Activated T-cell treated with anti-CD3 and anti-CD28 coated beads, Interleukin-2, amount 50 U/mL, for 4 hours (primary cell): ENCODE measurements around the gene OR1E1. TPM values are rescaled to one million over a fixed set of nuclear protein-coding genes. Genes with fewer than 3 reads are reported as not detected.
"Not testable (repeated sequence)": the region's sequence is repeated elsewhere in the genome, so short reads cannot be mapped to it uniquely, and the experiment has no call there.

Experiments used
- ATAC-seq, 2 donors: fragments of 200-7000 bp; cut with Tn5 transposase; one replicate each; pipeline ENCODE4 v1.10.0; 2021
- DNase-seq: peaks from one replicate; pipeline ENCODE4 v3.0.0-alpha.2; 2020
- H3K27me3 Mint-ChIP-seq: one replicate; pipeline ENCODE4 v1.8.0; 2021; ENCODE audit warnings: low read depth, mixed read lengths
- H3K36me3 Mint-ChIP-seq: one replicate; pipeline ENCODE4 v1.8.0; 2022; ENCODE audit warnings: mixed read lengths; ENCODE audit not compliant: insufficient read depth
- H3K4me1 Mint-ChIP-seq: one replicate; pipeline ENCODE4 v1.8.0; 2021; ENCODE audit warnings: low read depth, mixed read lengths
- H3K4me3 Mint-ChIP-seq: one replicate; pipeline ENCODE4 v1.8.0; 2021; ENCODE audit warnings: mild to moderate bottlenecking, moderate library complexity, mixed read lengths
- H3K9me3 Mint-ChIP-seq: one replicate; pipeline ENCODE4 v1.8.0; 2021; ENCODE audit warnings: mixed read lengths
- total RNA-seq, 3 donors: library from RNA; stranded (reverse); gene quantifications; one replicate each; pipeline ENCODE4 v1.2.1, GENCODE V29; 2021

OR1E1 gene, protein sequence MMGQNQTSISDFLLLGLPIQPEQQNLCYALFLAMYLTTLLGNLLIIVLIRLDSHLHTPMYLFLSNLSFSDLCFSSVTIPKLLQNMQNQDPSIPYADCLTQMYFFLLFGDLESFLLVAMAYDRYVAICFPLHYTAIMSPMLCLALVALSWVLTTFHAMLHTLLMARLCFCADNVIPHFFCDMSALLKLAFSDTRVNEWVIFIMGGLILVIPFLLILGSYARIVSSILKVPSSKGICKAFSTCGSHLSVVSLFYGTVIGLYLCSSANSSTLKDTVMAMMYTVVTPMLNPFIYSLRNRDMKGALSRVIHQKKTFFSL
- not detected for total RNA-seq

DNA sequence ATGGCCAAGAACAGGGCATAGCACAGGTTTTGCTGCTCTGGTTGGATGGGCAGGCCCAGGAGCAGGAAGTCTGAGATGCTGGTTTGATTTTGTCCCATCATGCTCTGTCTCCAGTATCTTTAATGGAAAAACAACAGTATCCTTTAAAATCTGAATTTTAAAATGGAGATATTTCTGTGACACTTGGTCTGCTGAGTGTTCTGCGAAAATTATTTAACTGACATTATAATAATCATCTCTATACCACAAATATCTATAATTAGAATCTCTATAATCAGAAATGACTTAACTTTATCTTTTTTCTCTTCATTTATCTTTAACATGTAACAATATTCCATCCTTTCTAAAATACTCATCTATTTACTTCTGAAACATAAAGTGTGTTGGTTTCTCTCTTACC is at the start of gene OR1E1:
Gene OR1E1, minus strand, starts transcription at position 101 of the 400 bp plus-strand sequence. Its CDS starts 0 bp downstream, at position 101.
- ATAC-seq (no peak), DNase-seq (no peak)
- Mint-ChIP-seq H3K27me3 (peaks cover 18% of the 10 kb centered on the region), H3K4me1 (no peaks in the 10 kb centered on the region), H3K36me3 (no peaks in the 10 kb centered on the region), H3K4me3 (no peak within 1 kb of the TSS), H3K9me3 (no peaks in the 10 kb centered on the region)

DNA sequence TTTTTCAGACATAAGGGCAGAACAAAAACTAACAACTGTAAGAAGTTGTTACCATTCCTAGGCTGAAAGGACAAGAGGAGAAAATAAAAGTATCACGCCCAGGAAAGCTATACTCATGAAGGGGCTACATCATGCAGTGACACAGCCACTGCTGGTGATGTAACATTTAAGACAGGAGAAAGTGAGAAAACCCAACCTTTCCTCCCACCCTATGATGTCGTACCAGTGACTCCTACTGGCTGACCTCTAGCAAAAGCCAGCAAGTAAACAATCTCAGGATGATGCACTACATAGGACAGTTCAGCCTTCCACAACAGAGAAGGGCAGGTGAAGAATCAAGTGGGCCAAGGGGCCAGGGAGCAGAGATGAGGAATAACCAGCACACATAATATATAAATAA is 49.4 kb upstream of the OR1E1 start:
- no peaks in the 10 kb centered on the region for H3K4me1 Mint-ChIP-seq
- no peaks in the 10 kb centered on the region for H3K36me3 Mint-ChIP-seq
- no peak overlapping the region for H3K4me3 Mint-ChIP-seq
- peaks cover 23% of the 10 kb centered on the region for H3K27me3 Mint-ChIP-seq
- H3K9me3 Mint-ChIP-seq, result no peaks in the 10 kb centered on the region
- DNase-seq (no peak), ATAC-seq (no peak)

DNA sequence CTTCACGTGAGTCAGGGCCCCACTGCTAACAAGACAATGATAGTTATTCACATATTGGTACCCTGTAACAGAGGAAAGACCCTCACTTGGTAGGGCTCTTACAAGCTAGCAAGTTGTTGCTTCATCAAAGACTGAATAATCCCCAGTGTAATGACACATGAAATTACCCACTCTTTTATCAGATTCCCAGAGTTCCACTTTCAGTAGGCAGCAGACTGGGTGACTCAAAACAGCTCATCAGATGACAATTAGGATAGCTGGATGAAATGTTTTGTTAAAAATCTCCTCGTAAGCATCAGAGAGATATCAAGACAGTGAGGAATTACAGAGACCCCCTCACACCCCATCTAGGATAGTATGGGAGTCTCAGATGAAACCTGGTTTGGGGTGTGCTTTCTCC is 42.2 kb upstream of the OR1E1 start:
- no peak for ATAC-seq
- H3K27me3 Mint-ChIP-seq, result peaks cover 19% of the 10 kb centered on the region

DNA sequence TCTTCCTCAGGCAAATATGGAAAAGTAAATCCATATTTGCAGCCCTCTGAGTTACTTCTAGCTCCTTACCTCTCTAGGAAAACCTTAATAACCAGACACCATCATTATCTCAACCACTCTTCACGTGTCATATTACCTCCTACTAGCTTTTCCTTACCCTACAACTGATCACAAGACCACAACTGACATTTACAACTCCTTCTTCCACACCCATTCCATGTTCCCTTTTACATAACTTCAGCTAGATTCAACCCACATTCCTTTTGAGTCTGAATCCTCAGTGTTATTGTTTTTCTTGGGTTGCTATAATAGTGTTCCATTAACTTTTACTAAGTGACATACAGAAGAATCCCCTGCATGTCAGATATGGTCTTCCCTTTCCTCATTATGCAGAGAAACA is 40.2 kb upstream of the OR1E1 start:
- ATAC-seq, result no peak
- Mint-ChIP-seq H3K27me3 (peaks cover 13% of the 10 kb centered on the region), H3K9me3 (no peaks in the 10 kb centered on the region), H3K36me3 (no peaks in the 10 kb centered on the region), H3K4me3 (no peak overlapping the region), H3K4me1 (no peaks in the 10 kb centered on the region)
- DNase-seq, result no peak

More for the DNA sequence above, 42.2 kb upstream of the OR1E1 start:
- Mint-ChIP-seq H3K4me3 (no peak overlapping the region), H3K36me3 (no peaks in the 10 kb centered on the region), H3K9me3 (no peaks in the 10 kb centered on the region), H3K4me1 (no peaks in the 10 kb centered on the region)
- no peak for DNase-seq

DNA sequence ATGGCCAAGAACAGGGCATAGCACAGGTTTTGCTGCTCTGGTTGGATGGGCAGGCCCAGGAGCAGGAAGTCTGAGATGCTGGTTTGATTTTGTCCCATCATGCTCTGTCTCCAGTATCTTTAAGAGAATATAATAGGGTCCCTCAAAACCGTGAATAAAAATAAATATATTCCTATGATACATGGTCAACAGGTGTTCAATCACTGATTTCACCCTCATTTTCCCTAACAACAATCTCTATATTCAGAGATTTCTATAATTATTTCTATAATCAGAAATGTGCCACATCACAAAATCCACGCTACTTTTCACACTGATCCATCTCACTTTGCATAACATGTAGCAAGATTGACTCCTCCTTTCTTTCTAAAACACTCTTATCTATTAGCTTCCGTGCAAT is 35.5 kb upstream of the OR1E1 start, which contains the start of gene OR1E2:
Gene OR1E2, minus strand, starts transcription at position 101 of the 400 bp plus-strand sequence. Its CDS starts 0 bp downstream, at position 101.
- Mint-ChIP-seq H3K4me1 (no peaks in the 10 kb centered on the region), H3K27me3 (peaks cover 15% of the 10 kb centered on the region), H3K4me3 (no peak within 1 kb of the TSS), H3K9me3 (peaks cover 3% of the 10 kb centered on the region), H3K36me3 (no peaks in the 10 kb centered on the region)
- DNase-seq (no peak), ATAC-seq (no peak)

DNA sequence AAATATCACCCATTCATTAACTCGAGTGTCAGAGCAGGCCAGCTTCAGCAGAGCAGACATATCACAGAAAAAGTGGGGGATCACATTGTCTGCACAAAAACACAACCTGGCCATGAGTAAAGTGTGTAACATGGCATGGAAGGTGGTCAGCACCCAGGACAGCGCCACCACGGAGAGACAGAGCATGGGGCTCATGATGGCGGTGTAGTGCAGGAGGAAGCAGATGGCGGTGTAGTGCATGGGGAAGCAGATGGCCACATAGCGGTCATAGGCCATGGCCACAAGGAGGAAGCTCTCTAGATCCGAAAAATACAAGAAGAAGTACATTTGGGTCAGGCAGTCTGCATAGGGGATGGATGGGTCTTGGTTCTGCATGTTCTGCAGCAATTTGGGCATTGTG is 35.0 kb upstream of the OR1E1 start:
- peaks cover 15% of the 10 kb centered on the region for H3K27me3 Mint-ChIP-seq
- not testable (repeated sequence) for H3K36me3 Mint-ChIP-seq, ATAC-seq, H3K4me3 Mint-ChIP-seq, H3K9me3 Mint-ChIP-seq, DNase-seq, H3K4me1 Mint-ChIP-seq

DNA sequence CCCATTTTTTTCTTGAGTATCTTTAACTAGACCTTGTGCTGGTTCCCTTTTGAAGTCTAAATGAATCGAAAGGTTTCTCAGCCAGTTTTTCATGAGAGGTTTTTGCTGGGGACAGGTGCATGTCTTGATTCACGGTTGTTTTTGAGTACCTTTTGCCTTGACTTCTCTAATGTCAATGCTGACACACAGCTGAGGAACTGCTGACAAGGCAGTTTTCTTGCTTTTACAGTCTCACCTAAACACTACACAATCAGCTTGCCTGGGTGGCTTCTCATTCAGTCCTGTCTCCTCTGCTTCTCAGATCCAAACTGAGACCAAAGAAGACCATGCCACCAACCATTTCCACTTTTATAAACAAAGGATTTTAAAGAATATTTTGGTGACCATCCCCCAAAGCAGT is 20.0 kb upstream of the OR1E1 start:
- Mint-ChIP-seq H3K4me1 (no peaks in the 10 kb centered on the region), H3K27me3 (peaks cover 20% of the 10 kb centered on the region), H3K4me3 (no peak overlapping the region), H3K9me3 (no peaks in the 10 kb centered on the region), H3K36me3 (no peaks in the 10 kb centered on the region)
- ATAC-seq (no peak), DNase-seq (no peak)

DNA sequence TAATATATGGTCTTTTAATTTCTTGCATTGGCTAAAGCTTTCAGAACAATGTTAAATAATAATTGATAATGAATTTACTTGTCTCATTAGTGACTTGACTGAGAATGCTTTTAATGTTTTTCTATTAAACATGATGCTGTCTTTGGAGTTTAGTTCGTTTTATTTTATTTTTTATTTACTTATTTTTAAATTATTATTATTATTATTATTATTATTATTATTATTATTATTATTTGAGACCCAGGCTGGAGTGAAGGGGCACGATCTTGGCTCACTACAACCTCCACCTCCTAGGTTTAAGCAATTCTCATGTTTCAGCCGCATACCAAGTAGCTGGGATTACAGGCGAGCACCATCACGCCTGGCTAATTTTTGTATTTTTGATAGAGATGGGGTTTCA is 17.4 kb upstream of the OR1E1 start:
- ATAC-seq (no peak), DNase-seq (no peak)
- Mint-ChIP-seq H3K4me3 (no peak overlapping the region), H3K36me3 (no peaks in the 10 kb centered on the region), H3K4me1 (peaks cover 3% of the 10 kb centered on the region), H3K27me3 (peaks cover 26% of the 10 kb centered on the region), H3K9me3 (no peaks in the 10 kb centered on the region)

DNA sequence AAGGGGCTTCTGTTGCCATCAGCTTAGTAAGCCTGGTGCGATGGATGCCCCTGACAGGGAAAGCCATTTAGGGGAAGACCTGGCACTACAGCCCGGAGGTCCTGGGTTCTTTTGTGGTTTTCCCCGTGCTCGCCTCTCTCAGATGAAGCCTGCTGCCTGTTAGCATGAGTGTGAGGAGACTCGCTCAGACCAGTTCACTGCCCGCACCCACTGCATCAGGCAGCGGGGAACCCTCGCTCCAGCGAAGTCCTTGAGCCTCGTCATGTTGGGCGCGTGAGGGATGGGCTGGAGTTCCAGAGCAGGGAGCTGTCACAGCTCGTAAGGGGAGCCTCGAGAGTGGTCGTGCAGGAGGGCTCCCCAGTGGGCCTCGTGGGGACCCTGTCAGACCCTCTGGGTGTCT is 14.0 kb upstream of the OR1E1 start:
- H3K36me3 Mint-ChIP-seq, ATAC-seq, H3K4me3 Mint-ChIP-seq, H3K4me1 Mint-ChIP-seq, DNase-seq: not testable (repeated sequence)
- Mint-ChIP-seq H3K9me3 (peaks cover 11% of the 10 kb centered on the region), H3K27me3 (peaks cover 38% of the 10 kb centered on the region)

DNA sequence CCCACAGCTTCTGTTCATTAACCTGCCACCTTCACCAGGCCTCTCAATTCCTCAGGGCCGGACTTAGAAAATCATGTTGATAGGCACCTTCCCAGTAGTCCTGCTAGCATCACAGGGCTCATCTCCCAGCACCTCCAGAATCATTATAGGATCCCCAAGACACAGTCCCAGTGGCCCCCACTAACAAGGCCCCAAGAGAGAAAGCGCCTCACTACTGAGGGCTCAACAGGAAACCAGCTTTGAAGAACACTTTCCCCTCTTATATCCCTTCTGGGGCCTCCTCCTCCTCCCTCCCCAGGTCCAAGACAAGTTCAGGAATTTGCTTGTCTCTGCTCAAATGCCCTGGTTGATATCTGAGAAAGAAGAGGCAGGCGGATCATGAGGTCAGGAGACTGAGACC is 12.9 kb upstream of the OR1E1 start, which contains the start of gene OR3A3:
Gene OR3A3, plus strand, starts transcription at position 301 of the 400 bp plus-strand sequence.
- Mint-ChIP-seq H3K9me3 (peaks cover 19% of the 10 kb centered on the region), H3K4me3 (no peak within 1 kb of the TSS), H3K36me3 (no peaks in the 10 kb centered on the region), H3K4me1 (peaks cover 3% of the 10 kb centered on the region), H3K27me3 (peaks cover 44% of the 10 kb centered on the region)
- DNase-seq, result no peak
- no peak for ATAC-seq

DNA sequence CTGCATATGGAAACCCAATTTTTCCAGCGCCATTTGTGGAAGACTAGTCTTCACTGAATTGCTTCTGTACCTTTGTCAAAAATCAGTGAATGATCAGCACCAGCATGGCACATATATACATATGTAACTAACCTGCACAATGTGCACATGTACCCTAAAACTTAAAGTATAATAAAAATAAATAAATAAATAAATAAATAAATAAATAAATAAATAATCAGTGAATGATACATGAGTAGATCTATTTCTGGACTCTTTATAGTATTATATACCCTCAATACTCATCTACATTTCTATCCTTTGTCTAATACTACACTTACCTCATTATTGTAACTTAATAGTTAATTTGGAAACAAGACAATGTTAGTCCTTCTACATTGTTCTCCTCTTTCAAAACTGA is 5.6 kb upstream of the OR1E1 start:
- Mint-ChIP-seq H3K9me3 (peaks cover 19% of the 10 kb centered on the region), H3K27me3 (peaks cover 24% of the 10 kb centered on the region)
- not testable (repeated sequence) for DNase-seq, H3K36me3 Mint-ChIP-seq, H3K4me3 Mint-ChIP-seq, H3K4me1 Mint-ChIP-seq, ATAC-seq

DNA sequence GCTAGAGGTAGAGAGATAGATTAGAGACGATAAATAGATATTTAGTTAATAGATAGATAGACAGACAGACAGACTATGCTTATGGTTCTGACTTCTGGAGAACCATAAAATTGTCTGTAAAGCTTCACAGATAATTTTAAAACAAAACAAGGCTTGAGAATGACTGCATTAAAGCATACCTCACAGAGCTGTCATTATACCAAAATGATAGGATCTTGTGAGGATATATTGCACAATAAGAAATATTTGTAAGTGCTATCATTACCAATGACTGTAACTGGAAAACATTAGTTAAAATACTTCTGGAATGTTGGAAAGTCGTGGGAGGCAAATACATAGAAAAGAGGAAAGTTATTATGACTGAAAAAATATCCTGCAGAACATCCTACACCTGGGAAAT is 3.6 kb upstream of the OR1E1 start:
- H3K9me3 Mint-ChIP-seq, result peaks cover 7% of the 10 kb centered on the region
- no peaks in the 10 kb centered on the region for H3K36me3 Mint-ChIP-seq
- no peaks in the 10 kb centered on the region for H3K4me1 Mint-ChIP-seq
- peaks cover 13% of the 10 kb centered on the region for H3K27me3 Mint-ChIP-seq
- no peak for DNase-seq
- ATAC-seq, result no peak
- no peak overlapping the region for H3K4me3 Mint-ChIP-seq

DNA sequence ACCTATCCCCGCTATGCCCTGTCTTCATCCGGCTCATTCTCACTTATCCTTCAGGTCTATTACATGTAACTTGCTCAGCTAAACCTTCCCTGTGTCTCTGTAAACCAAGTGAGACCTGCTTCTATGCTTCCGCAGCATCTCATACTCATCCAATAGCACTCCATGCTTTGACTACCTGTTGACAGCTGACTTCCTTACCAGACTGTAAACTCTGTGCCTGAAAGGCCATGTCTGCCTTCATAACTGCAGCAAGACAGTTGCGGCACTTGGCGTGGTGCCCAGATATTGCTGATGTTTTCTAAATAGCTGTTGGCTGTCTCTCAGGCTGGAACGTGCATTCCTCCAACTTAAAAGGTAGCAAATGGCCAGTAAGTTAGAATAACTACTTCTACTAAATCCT is 1.8 kb upstream of the OR1E1 start:
- no peaks in the 10 kb centered on the region for H3K4me1 Mint-ChIP-seq
- H3K4me3 Mint-ChIP-seq, result no peak overlapping the region
- ATAC-seq, result no peak
- H3K9me3 Mint-ChIP-seq, result no peaks in the 10 kb centered on the region
- peaks cover 12% of the 10 kb centered on the region for H3K27me3 Mint-ChIP-seq
- no peak for DNase-seq
- no peaks in the 10 kb centered on the region for H3K36me3 Mint-ChIP-seq

DNA sequence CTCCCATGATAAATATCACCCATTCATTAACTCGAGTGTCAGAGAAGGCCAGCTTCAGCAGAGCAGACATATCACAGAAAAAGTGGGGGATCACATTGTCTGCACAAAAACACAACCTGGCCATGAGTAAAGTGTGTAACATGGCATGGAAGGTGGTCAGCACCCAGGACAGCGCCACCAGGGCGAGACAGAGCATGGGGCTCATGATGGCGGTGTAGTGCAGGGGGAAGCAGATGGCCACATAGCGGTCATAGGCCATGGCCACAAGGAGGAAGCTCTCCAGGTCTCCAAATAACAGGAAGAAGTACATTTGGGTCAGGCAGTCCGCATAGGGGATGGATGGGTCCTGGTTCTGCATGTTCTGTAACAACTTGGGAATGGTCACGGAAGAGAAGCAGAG is 409 bp downstream of the OR1E1 start:
- not testable (repeated sequence) for ATAC-seq, H3K9me3 Mint-ChIP-seq, H3K36me3 Mint-ChIP-seq, DNase-seq, H3K4me1 Mint-ChIP-seq, H3K4me3 Mint-ChIP-seq
- peaks cover 18% of the 10 kb centered on the region for H3K27me3 Mint-ChIP-seq

DNA sequence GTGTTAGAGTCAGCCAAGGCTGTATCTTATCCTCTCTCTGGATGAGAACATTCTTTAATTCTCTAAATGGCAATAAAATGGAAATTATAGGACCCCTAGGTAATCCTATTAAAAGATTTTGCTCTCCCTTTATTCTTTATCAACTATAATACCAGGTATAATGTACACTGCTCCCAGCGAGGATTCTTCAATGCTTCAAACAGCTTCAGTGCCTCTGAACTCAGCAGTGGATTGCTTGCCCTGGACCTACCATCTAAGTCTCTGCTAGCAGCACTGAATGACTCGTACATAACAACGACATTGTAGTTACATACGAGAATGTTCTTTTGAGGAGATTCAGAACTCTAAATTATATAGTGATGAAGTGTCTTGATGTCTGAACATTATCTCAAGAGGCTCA is 8.4 kb downstream of the OR1E1 start:
- DNase-seq, result no peak
- H3K9me3 Mint-ChIP-seq, result no peaks in the 10 kb centered on the region
- no peaks in the 10 kb centered on the region for H3K4me1 Mint-ChIP-seq
- no peaks in the 10 kb centered on the region for H3K36me3 Mint-ChIP-seq
- no peak overlapping the region for H3K4me3 Mint-ChIP-seq
- no peak for ATAC-seq
- H3K27me3 Mint-ChIP-seq, result peaks cover 41% of the 10 kb centered on the region
